ENCODE results near the gene NEURL3. TPM values are rescaled to one million over a fixed set of nuclear protein-coding genes. Genes with fewer than 3 reads are reported as not detected.

NEURL3 gene
- total and polyA plus RNA-seq, 9 of the 15 experiments (the other 6 are each of a cell fraction or from before 2014, with no cell fraction given): not detected

DNA sequence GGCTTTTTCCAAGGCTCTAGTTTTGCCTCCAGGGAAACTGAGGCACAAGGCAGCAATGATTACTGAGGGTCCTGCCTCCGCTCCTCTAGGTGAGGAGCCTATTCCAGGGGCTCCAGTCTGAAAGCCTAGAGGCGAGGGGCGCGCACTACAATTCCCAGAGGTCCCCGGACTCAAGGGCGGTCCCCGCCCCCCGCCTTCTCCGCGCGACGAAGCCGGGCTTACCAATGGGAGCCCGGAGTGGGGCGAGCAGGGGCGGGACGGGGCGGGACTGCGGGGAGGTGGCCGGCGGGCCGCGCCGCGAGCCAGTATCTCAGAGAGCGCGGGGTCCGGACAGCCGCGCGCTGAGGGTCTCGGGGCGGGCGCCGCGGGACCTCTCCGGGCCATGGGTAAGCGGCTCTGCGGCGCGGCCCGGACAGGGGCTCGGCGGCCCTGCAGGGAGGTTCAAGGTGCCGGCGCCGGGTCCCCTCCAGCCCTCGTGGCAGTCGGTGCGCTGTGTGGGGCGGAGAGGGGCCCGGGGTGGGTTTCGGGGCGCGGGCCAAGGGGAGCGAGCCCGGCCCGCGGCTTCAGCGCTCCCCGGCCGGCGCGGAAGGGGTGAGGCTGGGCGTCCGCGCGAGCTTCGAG lies 31.4 kb upstream of the NEURL3 start, which contains the start of gene ARID5A (continued):
- TF ChIP-seq ZNF146 (CRISPR knock-in tag; IDR thresholded peaks at IDR 0.05; ENCODE audit: unreplicated experiment): no peak
- TF ChIP-seq, protein P1, sequence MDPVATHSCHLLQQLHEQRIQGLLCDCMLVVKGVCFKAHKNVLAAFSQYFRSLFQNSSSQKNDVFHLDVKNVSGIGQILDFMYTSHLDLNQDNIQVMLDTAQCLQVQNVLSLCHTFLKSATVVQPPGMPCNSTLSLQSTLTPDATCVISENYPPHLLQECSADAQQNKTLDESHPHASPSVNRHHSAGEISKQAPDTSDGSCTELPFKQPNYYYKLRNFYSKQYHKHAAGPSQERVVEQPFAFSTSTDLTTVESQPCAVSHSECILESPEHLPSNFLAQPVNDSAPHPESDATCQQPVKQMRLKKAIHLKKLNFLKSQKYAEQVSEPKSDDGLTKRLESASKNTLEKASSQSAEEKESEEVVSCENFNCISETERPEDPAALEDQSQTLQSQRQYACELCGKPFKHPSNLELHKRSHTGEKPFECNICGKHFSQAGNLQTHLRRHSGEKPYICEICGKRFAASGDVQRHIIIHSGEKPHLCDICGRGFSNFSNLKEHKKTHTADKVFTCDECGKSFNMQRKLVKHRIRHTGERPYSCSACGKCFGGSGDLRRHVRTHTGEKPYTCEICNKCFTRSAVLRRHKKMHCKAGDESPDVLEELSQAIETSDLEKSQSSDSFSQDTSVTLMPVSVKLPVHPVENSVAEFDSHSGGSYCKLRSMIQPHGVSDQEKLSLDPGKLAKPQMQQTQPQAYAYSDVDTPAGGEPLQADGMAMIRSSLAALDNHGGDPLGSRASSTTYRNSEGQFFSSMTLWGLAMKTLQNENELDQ (CRISPR knock-in tag; IDR thresholded peaks at IDR 0.05; ENCODE audit: borderline replicate concordance): no peak
- no peak for TF ChIP-seq BHLHE40 (IDR thresholded peaks at IDR 0.05; ENCODE audit: low read length)
- TF ChIP-seq SRSF3 (IDR thresholded peaks at IDR 0.05; ENCODE audit: insufficient read depth, low read length): no peak
- TF ChIP-seq, protein P2, sequence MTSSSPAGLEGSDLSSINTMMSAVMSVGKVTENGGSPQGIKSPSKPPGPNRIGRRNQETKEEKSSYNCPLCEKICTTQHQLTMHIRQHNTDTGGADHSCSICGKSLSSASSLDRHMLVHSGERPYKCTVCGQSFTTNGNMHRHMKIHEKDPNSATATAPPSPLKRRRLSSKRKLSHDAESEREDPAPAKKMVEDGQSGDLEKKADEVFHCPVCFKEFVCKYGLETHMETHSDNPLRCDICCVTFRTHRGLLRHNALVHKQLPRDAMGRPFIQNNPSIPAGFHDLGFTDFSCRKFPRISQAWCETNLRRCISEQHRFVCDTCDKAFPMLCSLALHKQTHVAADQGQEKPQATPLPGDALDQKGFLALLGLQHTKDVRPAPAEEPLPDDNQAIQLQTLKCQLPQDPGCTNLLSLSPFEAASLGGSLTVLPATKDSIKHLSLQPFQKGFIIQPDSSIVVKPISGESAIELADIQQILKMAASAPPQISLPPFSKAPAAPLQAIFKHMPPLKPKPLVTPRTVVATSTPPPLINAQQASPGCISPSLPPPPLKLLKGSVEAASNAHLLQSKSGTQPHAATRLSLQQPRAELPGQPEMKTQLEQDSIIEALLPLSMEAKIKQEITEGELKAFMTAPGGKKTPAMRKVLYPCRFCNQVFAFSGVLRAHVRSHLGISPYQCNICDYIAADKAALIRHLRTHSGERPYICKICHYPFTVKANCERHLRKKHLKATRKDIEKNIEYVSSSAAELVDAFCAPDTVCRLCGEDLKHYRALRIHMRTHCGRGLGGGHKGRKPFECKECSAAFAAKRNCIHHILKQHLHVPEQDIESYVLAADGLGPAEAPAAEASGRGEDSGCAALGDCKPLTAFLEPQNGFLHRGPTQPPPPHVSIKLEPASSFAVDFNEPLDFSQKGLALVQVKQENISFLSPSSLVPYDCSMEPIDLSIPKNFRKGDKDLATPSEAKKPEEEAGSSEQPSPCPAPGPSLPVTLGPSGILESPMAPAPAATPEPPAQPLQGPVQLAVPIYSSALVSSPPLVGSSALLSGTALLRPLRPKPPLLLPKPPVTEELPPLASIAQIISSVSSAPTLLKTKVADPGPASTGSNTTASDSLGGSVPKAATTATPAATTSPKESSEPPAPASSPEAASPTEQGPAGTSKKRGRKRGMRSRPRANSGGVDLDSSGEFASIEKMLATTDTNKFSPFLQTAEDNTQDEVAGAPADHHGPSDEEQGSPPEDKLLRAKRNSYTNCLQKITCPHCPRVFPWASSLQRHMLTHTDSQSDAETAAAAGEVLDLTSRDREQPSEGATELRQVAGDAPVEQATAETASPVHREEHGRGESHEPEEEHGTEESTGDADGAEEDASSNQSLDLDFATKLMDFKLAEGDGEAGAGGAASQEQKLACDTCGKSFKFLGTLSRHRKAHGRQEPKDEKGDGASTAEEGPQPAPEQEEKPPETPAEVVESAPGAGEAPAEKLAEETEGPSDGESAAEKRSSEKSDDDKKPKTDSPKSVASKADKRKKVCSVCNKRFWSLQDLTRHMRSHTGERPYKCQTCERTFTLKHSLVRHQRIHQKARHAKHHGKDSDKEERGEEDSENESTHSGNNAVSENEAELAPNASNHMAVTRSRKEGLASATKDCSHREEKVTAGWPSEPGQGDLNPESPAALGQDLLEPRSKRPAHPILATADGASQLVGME (CRISPR knock-in tag; IDR thresholded peaks at IDR 0.05): no peak
- TF ChIP-seq ZNF143 (CRISPR knock-in tag; IDR thresholded peaks at IDR 0.05): peak; percentile 87
- no peak for TF ChIP-seq KLF10 (CRISPR knock-in tag; IDR thresholded peaks at IDR 0.05)
- TF ChIP-seq STAT5A (IDR thresholded peaks at IDR 0.05; ENCODE audit: borderline replicate concordance, low read length): no peak
- 0 out of 2 replicates have a peak, but pooled peaks have one; percentile 35 for TF ChIP-seq BRD4 (IDR thresholded peaks at IDR 0.05)
- TF ChIP-seq MIER1 (IDR thresholded peaks at IDR 0.05; ENCODE audit: low read depth): no peak
- no peak for TF ChIP-seq FOXJ2 (tag; IDR thresholded peaks at IDR 0.05)
- TF ChIP-seq HOXB6 (CRISPR knock-in tag; IDR thresholded peaks at IDR 0.05; ENCODE audit: borderline replicate concordance): no peak
- TF ChIP-seq, protein P3, sequence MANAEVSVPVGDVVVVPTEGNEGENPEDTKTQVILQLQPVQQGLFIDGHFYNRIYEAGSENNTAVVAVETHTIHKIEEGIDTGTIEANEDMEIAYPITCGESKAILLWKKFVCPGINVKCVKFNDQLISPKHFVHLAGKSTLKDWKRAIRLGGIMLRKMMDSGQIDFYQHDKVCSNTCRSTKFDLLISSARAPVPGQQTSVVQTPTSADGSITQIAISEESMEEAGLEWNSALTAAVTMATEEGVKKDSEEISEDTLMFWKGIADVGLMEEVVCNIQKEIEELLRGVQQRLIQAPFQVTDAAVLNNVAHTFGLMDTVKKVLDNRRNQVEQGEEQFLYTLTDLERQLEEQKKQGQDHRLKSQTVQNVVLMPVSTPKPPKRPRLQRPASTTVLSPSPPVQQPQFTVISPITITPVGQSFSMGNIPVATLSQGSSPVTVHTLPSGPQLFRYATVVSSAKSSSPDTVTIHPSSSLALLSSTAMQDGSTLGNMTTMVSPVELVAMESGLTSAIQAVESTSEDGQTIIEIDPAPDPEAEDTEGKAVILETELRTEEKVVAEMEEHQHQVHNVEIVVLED (CRISPR knock-in tag; IDR thresholded peaks at IDR 0.05): peak; percentile 58
- no peak for TF ChIP-seq ZNF76 (CRISPR knock-in tag; IDR thresholded peaks at IDR 0.05; ENCODE audit: borderline replicate concordance)
- TF ChIP-seq POLR2A (conservative IDR thresholded peaks at IDR 0.05): peak; percentile 69
- TF ChIP-seq EGR1 (conservative IDR thresholded peaks at IDR 0.05): 0 out of 2 replicates have a peak, but pooled peaks have one; percentile 11
- TF ChIP-seq, protein P4, sequence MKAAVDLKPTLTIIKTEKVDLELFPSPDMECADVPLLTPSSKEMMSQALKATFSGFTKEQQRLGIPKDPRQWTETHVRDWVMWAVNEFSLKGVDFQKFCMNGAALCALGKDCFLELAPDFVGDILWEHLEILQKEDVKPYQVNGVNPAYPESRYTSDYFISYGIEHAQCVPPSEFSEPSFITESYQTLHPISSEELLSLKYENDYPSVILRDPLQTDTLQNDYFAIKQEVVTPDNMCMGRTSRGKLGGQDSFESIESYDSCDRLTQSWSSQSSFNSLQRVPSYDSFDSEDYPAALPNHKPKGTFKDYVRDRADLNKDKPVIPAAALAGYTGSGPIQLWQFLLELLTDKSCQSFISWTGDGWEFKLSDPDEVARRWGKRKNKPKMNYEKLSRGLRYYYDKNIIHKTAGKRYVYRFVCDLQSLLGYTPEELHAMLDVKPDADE (conservative IDR thresholded peaks at IDR 0.05; ENCODE audit: control insufficient read depth, low read depth, low read length): peak; percentile 88

All from K562 (cell line).